SK-N-SH treated with all-trans-retinoic acid at 6 μM for 48 hours (cell line): ENCODE results near the gene TMPRSS6.

ENCODE experiments used
- ATAC-seq: fragments of 200-7000 bp; cut with Tn5 transposase; 3 replicates; pipeline ENCODE4 v1.9.1; 2020; ENCODE audit warnings: mild to moderate bottlenecking, moderate library complexity
- ARNTL ChIP-seq: fragments of 450-650 bp; formaldehyde crosslinking; IDR thresholded peaks from 2 replicates; pipeline ENCODE4 v1.5.0; 2020; ENCODE audit warnings: low read depth, mild to moderate bottlenecking, moderate library complexity, borderline replicate concordance
- BACH2 ChIP-seq: fragments of 250-450 bp; sonication (Bioruptor Pico); IDR thresholded peaks from 2 replicates; pipeline ENCODE4 v1.9.0; 2021; ENCODE audit warnings: mild to moderate bottlenecking, borderline replicate concordance
- CREB5 ChIP-seq: fragments of 250-450 bp; sonication (Bioruptor Pico); IDR thresholded peaks from 2 replicates; pipeline ENCODE4 v1.5.1; 2020; ENCODE audit warnings: low read depth, mild to moderate bottlenecking, moderate library complexity
- CSDC2 ChIP-seq: fragments of 250-450 bp; sonication (Bioruptor Pico); IDR thresholded peaks from 2 replicates; pipeline ENCODE4 v1.5.0; 2020; ENCODE audit warnings: mild to moderate bottlenecking, moderate library complexity
- CSRNP3 ChIP-seq: fragments of 250-450 bp; sonication (Bioruptor Pico); IDR thresholded peaks from 2 replicates; pipeline ENCODE4 v1.5.1; 2021; ENCODE audit warnings: mild to moderate bottlenecking, moderate library complexity
- ESRRG ChIP-seq: fragments of 250-450 bp; sonication (Bioruptor Pico); IDR thresholded peaks from 2 replicates; pipeline ENCODE4 v1.6.1; 2021; ENCODE audit warnings: mild to moderate bottlenecking
- GLIS3 ChIP-seq: fragments of 250-450 bp; sonication (Bioruptor Pico); IDR thresholded peaks from 2 replicates; pipeline ENCODE4 v1.5.0; 2020; ENCODE audit warnings: mild to moderate bottlenecking, moderate library complexity
- ISL1 ChIP-seq: fragments of 250-450 bp; sonication (Bioruptor Pico); IDR thresholded peaks from 2 replicates; pipeline ENCODE4 v2.1.2; 2022; ENCODE audit warnings: mild to moderate bottlenecking, moderate library complexity
- PATZ1 ChIP-seq: fragments of 250-450 bp; sonication (Bioruptor Pico); IDR thresholded peaks from 2 replicates; pipeline ENCODE4 v1.8.0; 2020; ENCODE audit warnings: mild to moderate bottlenecking, moderate library complexity, borderline replicate concordance
- POU6F1 ChIP-seq: fragments of 250-450 bp; sonication (Bioruptor Pico); IDR thresholded peaks from 2 replicates; pipeline ENCODE4 v1.8.0; 2021; ENCODE audit warnings: low read depth, mild to moderate bottlenecking, moderate library complexity, borderline replicate concordance
- PPARA ChIP-seq: fragments of 250-450 bp; sonication (Bioruptor Pico); IDR thresholded peaks from 2 replicates; pipeline ENCODE4 v1.5.0; 2020; ENCODE audit warnings: mild to moderate bottlenecking, borderline replicate concordance
- RARB ChIP-seq: fragments of 250-450 bp; sonication (Bioruptor Pico); IDR thresholded peaks from 2 replicates; pipeline ENCODE4 v1.8.0; 2021; ENCODE audit warnings: mild to moderate bottlenecking, moderate library complexity
- SNAI2 ChIP-seq: fragments of 250-450 bp; sonication (Bioruptor Pico); IDR thresholded peaks from 2 replicates; pipeline ENCODE4 v1.5.0; 2020; ENCODE audit warnings: mild to moderate bottlenecking, moderate library complexity
- TCF4 ChIP-seq: fragments of 250-450 bp; sonication (Bioruptor Pico); IDR thresholded peaks from 2 replicates; pipeline ENCODE4 v1.8.0; 2021; ENCODE audit warnings: mild to moderate bottlenecking, moderate library complexity, borderline replicate concordance
- TOX ChIP-seq: fragments of 250-450 bp; sonication (Bioruptor Pico); IDR thresholded peaks from 2 replicates; pipeline ENCODE4 v1.8.0; 2021; ENCODE audit warnings: mild to moderate bottlenecking, moderate library complexity, borderline replicate concordance
- TSHZ2 ChIP-seq: fragments of 250-450 bp; sonication (Bioruptor Pico); IDR thresholded peaks from 2 replicates; pipeline ENCODE4 v1.5.0; 2020; ENCODE audit warnings: mild to moderate bottlenecking, moderate library complexity
- ZC3H10 ChIP-seq: fragments of 250-450 bp; sonication (Bioruptor Pico); IDR thresholded peaks from 2 replicates; pipeline ENCODE4 v1.5.1; 2021; ENCODE audit warnings: mild to moderate bottlenecking, moderate library complexity
- ZFP3 ChIP-seq: fragments of 250-450 bp; sonication (Bioruptor Pico); IDR thresholded peaks from 2 replicates; pipeline ENCODE4 v1.5.0; 2020; ENCODE audit warnings: mild to moderate bottlenecking, moderate library complexity
- ZFP30 ChIP-seq: fragments of 450-650 bp; formaldehyde crosslinking; IDR thresholded peaks from 2 replicates; pipeline ENCODE4 v1.5.0; 2022; ENCODE audit warnings: mild to moderate bottlenecking, moderate library complexity
- ZNF565 ChIP-seq: fragments of 450-650 bp; formaldehyde crosslinking; conservative IDR thresholded peaks from 2 replicates; pipeline ENCODE4 v1.5.0; 2020; ENCODE audit warnings: low read depth, mild to moderate bottlenecking, moderate library complexity
- ZNF70 ChIP-seq: fragments of 450-650 bp; formaldehyde crosslinking; IDR thresholded peaks from 2 replicates; pipeline ENCODE4 v1.5.0; 2020; ENCODE audit warnings: mild to moderate bottlenecking, moderate library complexity
- ZNF8 ChIP-seq: fragments of 450-650 bp; formaldehyde crosslinking; IDR thresholded peaks from 2 replicates; pipeline ENCODE4 v1.5.0; 2020; ENCODE audit warnings: mild to moderate bottlenecking, moderate library complexity

The TMPRSS6 gene

GRCh38 chr22:37101311-37102066 lies 8.0 kb downstream of the TMPRSS6 start (continued):
- no peak for TF ChIP-seq POU6F1

GRCh38 chr22:37100589-37101127 lies 8.9 kb downstream of the TMPRSS6 start:
- no peak for ATAC-seq
- TF ChIP-seq SNAI2 = no peak
- TF ChIP-seq PATZ1 (CRISPR knock-in tag) = no peak
- no peak for TF ChIP-seq ZNF70 (CRISPR knock-in tag)
- TF ChIP-seq CSRNP3 (CRISPR knock-in tag) = no peak
- no peak for TF ChIP-seq CREB5 (CRISPR knock-in tag)
- TF ChIP-seq TCF4 (CRISPR knock-in tag) = no peak
- TF ChIP-seq CSDC2 (CRISPR knock-in tag) = no peak
- no peak for TF ChIP-seq ZFP3 (CRISPR knock-in tag)
- no peak for TF ChIP-seq TSHZ2 (CRISPR knock-in tag)
- no peak for TF ChIP-seq ZC3H10 (CRISPR knock-in tag)
- TF ChIP-seq ZNF8 = no peak
- TF ChIP-seq ZNF565 (CRISPR knock-in tag) = no peak
- no peak for TF ChIP-seq ARNTL (CRISPR knock-in tag)
- TF ChIP-seq ZFP30 (CRISPR knock-in tag) = no peak
- no peak for TF ChIP-seq GLIS3 (CRISPR knock-in tag)
- no peak for TF ChIP-seq BACH2
- TF ChIP-seq RARB = no peak
- TF ChIP-seq TOX = no peak
- no peak for TF ChIP-seq ISL1 (CRISPR knock-in tag)
- TF ChIP-seq ESRRG (CRISPR knock-in tag) = no peak

- ATAC-seq = no peak
- TF ChIP-seq PPARA = no peak
- TF ChIP-seq ARNTL (CRISPR knock-in tag) = no peak
- no peak for TF ChIP-seq SNAI2
- no peak for TF ChIP-seq ZFP3 (CRISPR knock-in tag)
Observed at GRCh38 chr22:37098976-37099591, 10.4 kb downstream of the TMPRSS6 start.
